B cell (primary cell): ENCODE measurements around the gene QRSL1. TPM values are rescaled to one million over a fixed set of nuclear protein-coding genes. Genes with fewer than 3 reads are reported as not detected.

Experiments used
- ATAC-seq: fragments of 200-7000 bp; cut with Tn5 transposase; one replicate; pipeline ENCODE4 v1.10.0; 2021; ENCODE audit warnings: low read depth, mild to moderate bottlenecking, moderate number of reproducible peaks, moderate library complexity
- CTCF ChIA-PET: fragments of 350-600 bp; sonication (Branson Sonifier 250); formaldehyde crosslinking; loops from one replicate; lab custom pipeline; 2021; ENCODE audit warnings: antibody characterized with exemption, inconsistent platforms; lab: Charles Lee
- POLR2A ChIA-PET: fragments of 350-600 bp; sonication (Branson Sonifier 250); formaldehyde crosslinking; loops from one replicate; lab custom pipeline; 2021; ENCODE audit warnings: antibody characterized with exemption; lab: Charles Lee
- DNase-seq: peaks from one replicate; pipeline ENCODE4 v3.0.0; 2013
- H2AFZ ChIP-seq: 2 replicates; pipeline ENCODE4 v1.6.1; 2012; ENCODE audit warnings: mild to moderate bottlenecking, low read depth, low read length; ENCODE audit not compliant: insufficient read depth, poor library complexity, severe bottlenecking
- H3K27ac ChIP-seq, 2 donors: 1 replicate in 1 of 2; 2 replicates in 1 of 2; pipeline ENCODE4 v1.5.1; 2012 to 2013; ENCODE audit warnings: low read length in 2 of 2, mild to moderate bottlenecking in 2 of 2, moderate library complexity in 1 of 2
- H3K27me3 ChIP-seq, 4 experiments: fragments of 200-600 bp in 1 of 4; sonication (generic) in 1 of 4; replicated peaks in 1 of 4; 1 replicate in 2 of 4; 2 replicates in 2 of 4; pipeline versions ENCODE4 v1.6.1 to v1.7.0; 2013 to 2016; ENCODE audit warnings: low read length in 3 of 4, mild to moderate bottlenecking in 2 of 4, mixed read lengths in 1 of 4, moderate library complexity in 1 of 4; ENCODE audit not compliant: insufficient read depth in 4 of 4, control insufficient read depth in 3 of 4; ENCODE audit errors: control extremely low read depth in 1 of 4
- H3K36me3 ChIP-seq, 2 experiments: replicated peaks in 1 of 2; 1 replicate in 1 of 2; 2 replicates in 1 of 2; pipeline versions ENCODE4 v1.6.1 to v1.7.1; 2013; ENCODE audit warnings: low read length in 1 of 2; ENCODE audit not compliant: insufficient read depth in 2 of 2, control insufficient read depth in 1 of 2; ENCODE audit errors: control extremely low read depth in 1 of 2, extremely low read depth in 1 of 2
- H3K4me1 ChIP-seq, 2 donors: fragments of 200-600 bp in 1 of 2; sonication (generic) in 1 of 2; 1 replicate in 1 of 2; 2 replicates in 1 of 2; pipeline versions ENCODE4 v1.5.1 to v1.6.1; 2013 to 2017; ENCODE audit warnings: low read length in 2 of 2; ENCODE audit not compliant: control insufficient read depth in 2 of 2, insufficient read depth in 2 of 2
- H3K4me2 ChIP-seq: replicated peaks from 2 replicates; pipeline ENCODE3; 2012; ENCODE audit warnings: mild to moderate bottlenecking, low read depth, low read length; ENCODE audit not compliant: poor library complexity, severe bottlenecking
- H3K4me3 ChIP-seq, 5 experiments: fragments of 200-600 bp in 1 of 5; sonication (generic) in 1 of 5; 1 replicate in 3 of 5; 2 replicates in 2 of 5; pipeline versions ENCODE4 v1.5.1 to v1.7.0; 2011 to 2016; ENCODE audit warnings: low read length in 4 of 5, mild to moderate bottlenecking in 4 of 5, low read depth in 2 of 5, control low read depth in 1 of 5, moderate library complexity in 1 of 5; ENCODE audit not compliant: insufficient read depth in 1 of 5; ENCODE audit errors: control extremely low read depth in 1 of 5, extremely low read depth in 1 of 5
- H3K79me2 ChIP-seq: fragments of 200-600 bp; sonication (generic); one replicate; pipeline ENCODE4 v1.6.0; 2016; ENCODE audit warnings: low read length; ENCODE audit not compliant: control insufficient read depth, insufficient read depth
- H3K9ac ChIP-seq: fragments of 200-600 bp; sonication (generic); 2 replicates; pipeline ENCODE4 v1.6.1; 2017; ENCODE audit warnings: mild to moderate bottlenecking, low read length, moderate library complexity
- H3K9me3 ChIP-seq, 3 donors: one replicate each; pipeline versions ENCODE4 v1.6.1 to v1.7.1; 2013; ENCODE audit warnings: low read length in 2 of 3; ENCODE audit not compliant: control insufficient read depth in 2 of 3, insufficient read depth in 1 of 3; ENCODE audit errors: control extremely low read depth in 1 of 3
- H4K20me1 ChIP-seq: 2 replicates; pipeline ENCODE4 v1.6.0; 2012; ENCODE audit warnings: mild to moderate bottlenecking, low read length; ENCODE audit not compliant: insufficient read depth, control insufficient read depth, poor library complexity, severe bottlenecking
- H3K27ac Mint-ChIP-seq: one replicate; pipeline ENCODE4 v1.8.0; 2021; ENCODE audit warnings: mixed read lengths
- H3K27me3 Mint-ChIP-seq: one replicate; pipeline ENCODE4 v1.8.0; 2021; ENCODE audit warnings: mixed read lengths
- H3K4me1 Mint-ChIP-seq: one replicate; pipeline ENCODE4 v1.8.0; 2021; ENCODE audit warnings: mixed read lengths
- H3K4me3 Mint-ChIP-seq: one replicate; pipeline ENCODE4 v1.8.0; 2021; ENCODE audit warnings: mixed read lengths
- H3K9me3 Mint-ChIP-seq: one replicate; pipeline ENCODE4 v1.8.0; 2022; ENCODE audit warnings: mixed read lengths; ENCODE audit not compliant: insufficient read depth
- CTCF ChIP-seq: fragments of 200-600 bp; IDR thresholded peaks from one replicate; pipeline ENCODE4 v1.8.0; 2022; ENCODE audit warnings: antibody characterized with exemption, mild to moderate bottlenecking
- EZH2 ChIP-seq: IDR thresholded peaks from 2 replicates; pipeline ENCODE4 v1.6.1; 2012; ENCODE audit warnings: borderline replicate concordance, low read depth, mild to moderate bottlenecking, moderate library complexity, low read length; ENCODE audit not compliant: insufficient read depth, poor library complexity, severe bottlenecking
- WGBS: methylation state at CpG from one replicate; pipeline ENCODE4 v1.1.5; 2013; ENCODE audit warnings: missing lambda C conversion rate; ENCODE audit not compliant: insufficient coverage; 5-methylcytosine and 5-hydroxymethylcytosine counted together
- intact Hi-C: fragments of 100-400 bp; cut with micrococcal nuclease; formaldehyde crosslinking; loops from one replicate; pipeline ENCODE4 v1.10.0; 2022
- polyA plus RNA-seq: library from polyadenylated mRNA; depleted of rRNA; stranded (reverse); fragments of >200 nt; gene quantifications from 2 replicates; pipeline ENCODE4 v1.2.3, GENCODE V29; 2012
- total RNA-seq, 2 donors: library from RNA; stranded (reverse); fragments of 120-200 nt in 1 of 2; gene quantifications; 1 replicate in 1 of 2; 2 replicates in 1 of 2; pipeline versions ENCODE4 v1.2.3 to v1.2.4, GENCODE V29; 2013 to 2022

QRSL1 gene
- total and polyA plus RNA-seq, 2 donors (not counting 1 experiment from before 2014, with no cell fraction given) = 36.9 to 38.5 TPM

DNA sequence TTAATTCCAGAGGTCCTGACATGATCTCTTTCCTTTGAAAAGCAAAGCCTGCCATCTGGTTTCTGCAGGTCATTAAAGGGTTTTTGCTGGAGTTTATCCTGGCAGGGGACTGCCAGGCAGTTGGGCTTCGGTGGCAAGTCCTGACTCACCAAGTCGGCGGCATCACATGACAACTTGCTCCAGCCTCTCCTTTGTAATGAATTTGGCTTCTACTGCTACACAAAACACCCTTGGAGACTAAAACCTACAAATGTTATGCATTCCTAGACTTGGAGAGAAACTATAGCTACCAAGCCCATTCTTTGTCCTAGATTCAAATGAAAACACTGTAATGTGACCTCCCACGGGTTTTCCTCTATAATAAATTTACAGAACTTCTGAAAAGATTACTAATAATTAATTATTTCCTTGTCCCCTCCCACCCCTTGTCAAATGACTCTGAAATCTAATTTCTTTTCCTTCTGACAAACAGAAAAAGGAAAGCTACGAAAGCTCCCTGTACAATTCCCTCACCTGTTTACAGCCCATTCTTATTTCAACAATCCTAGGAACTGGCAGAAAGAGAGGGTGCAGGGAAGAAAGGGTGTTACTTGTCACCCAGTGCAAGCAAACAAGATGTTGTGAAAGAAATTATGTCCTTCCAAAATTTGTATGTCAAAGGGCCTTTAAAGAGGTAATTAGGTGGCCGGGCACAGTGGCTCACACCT lies 62.9 kb downstream of the QRSL1 start:
- intact Hi-C loops = no loop called here
- H3K4me2 ChIP-seq = no peak overlapping the region
- POLR2A ChIA-PET = no interaction called here

More for the DNA sequence above, 62.9 kb downstream of the QRSL1 start:
- ATAC-seq (no peak), DNase-seq (no peak)
- no peak for TF ChIP-seq EZH2
- TF ChIP-seq CTCF = no peak
- peaks cover 0 to 4% (median 0%) of the 10 kb centered on the region in 3 donors for H3K9me3 ChIP-seq
- H3K79me2 ChIP-seq = no peaks in the 10 kb centered on the region
- H3K4me1 ChIP-seq = peaks cover 29 to 37% of the 10 kb centered on the region in 2 donors
- no peak overlapping the region for H2AFZ ChIP-seq
- Mint-ChIP-seq H3K27ac (no peak overlapping the region), H3K4me1 (peaks cover 53% of the 10 kb centered on the region), H3K9me3 (no peaks in the 10 kb centered on the region), H3K4me3 (no peak overlapping the region), H3K27me3 (no peaks in the 10 kb centered on the region)
- H3K36me3 ChIP-seq = no peaks in the 10 kb centered on the region
- CTCF ChIA-PET = interaction anchor here (1.2 kb wide), 1 partner anchor 247 kb away, joined by 4 read pairs; no protein-coding TSS in a partner anchor
- H4K20me1 ChIP-seq = no peaks in the 10 kb centered on the region
- H3K4me3 ChIP-seq = no peak overlapping the region
- H3K9ac ChIP-seq = no peak overlapping the region
- no peak overlapping the region for H3K27ac ChIP-seq
- 89% methylated on average over 4 of the region's 6 CpGs for WGBS
- H3K27me3 ChIP-seq = no peaks in the 10 kb centered on the region
